Mononuclear cell (primary cell): ENCODE measurements around the gene REN. TPM values are rescaled to one million over a fixed set of nuclear protein-coding genes. Genes with fewer than 3 reads are reported as not detected.

Experiments
- H3K27me3 ChIP-seq: 2 replicates; pipeline ENCODE4 v1.6.0; 2011; ENCODE audit warnings: low read length, control low read depth; ENCODE audit not compliant: insufficient read depth
- H3K4me1 ChIP-seq: 2 replicates; pipeline ENCODE4 v1.5.1; 2011; ENCODE audit warnings: mild to moderate bottlenecking, low read length, control low read depth; ENCODE audit not compliant: insufficient read depth
- H3K4me3 ChIP-seq: 2 replicates; pipeline ENCODE4 v1.5.1; 2011; ENCODE audit warnings: mild to moderate bottlenecking, low read length, moderate library complexity
- H3K9me3 ChIP-seq: 2 replicates; pipeline ENCODE4 v1.5.1; 2011; ENCODE audit warnings: low read depth, mild to moderate bottlenecking, control low read depth, low read length
- total RNA-seq: library from RNA; depleted of rRNA; stranded (reverse); fragments of >200 nt; gene quantifications from one replicate; pipeline ENCODE4 v1.2.3, GENCODE V29; 2012

REN gene
- total RNA-seq, 1 donor, result not detected

GRCh38 chr1:204196068-204196795, 30.1 kb upstream of the REN start, which contains the start of gene KISS1:
Gene KISS1 (minus strand): TSS chr1:204196491. CDS start chr1:204192876, 3,615 bp downstream.
- H3K4me3 ChIP-seq, result no peak within 1 kb of the TSS

DNA sequence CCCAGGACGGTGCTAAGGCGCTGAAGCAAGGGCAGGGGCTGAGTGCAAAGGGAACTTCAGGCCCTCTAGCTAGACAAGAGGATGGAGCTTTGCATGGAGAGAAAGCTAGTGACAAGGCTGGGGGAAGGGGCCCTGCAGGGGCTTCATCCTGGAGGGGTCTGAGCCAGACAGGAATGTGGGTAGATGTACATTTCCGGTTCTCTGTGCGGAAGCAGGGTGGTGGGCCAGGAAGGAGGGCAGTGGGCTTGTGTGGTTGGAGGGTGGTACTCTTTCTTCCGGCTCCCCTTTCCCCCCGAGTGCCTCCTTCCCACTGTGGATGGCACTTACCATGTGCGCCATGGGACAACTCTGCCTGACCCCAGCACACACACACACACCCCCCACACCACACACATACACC, 28.6 kb upstream of the REN start:
- H3K27me3 ChIP-seq, result peaks cover 8% of the 10 kb centered on the region

More at GRCh38 chr1:204196068-204196795, 30.1 kb upstream of the REN start, which contains the start of gene KISS1:
- Histone ChIP-seq H3K9me3 (no peaks in the 10 kb centered on the region), H3K27me3 (peaks cover 8% of the 10 kb centered on the region), H3K4me1 (no peaks in the 10 kb centered on the region)

GRCh38 chr1:204194080-204194479, 27.9 kb upstream of the REN start:
- Histone ChIP-seq H3K4me1 (peaks cover 14% of the 10 kb centered on the region), H3K9me3 (no peaks in the 10 kb centered on the region), H3K27me3 (peaks cover 14% of the 10 kb centered on the region), H3K4me3 (no peak overlapping the region)

More for the DNA sequence above, 28.6 kb upstream of the REN start:
- Histone ChIP-seq H3K4me1 (peaks cover 10% of the 10 kb centered on the region), H3K4me3 (no peak overlapping the region), H3K9me3 (no peaks in the 10 kb centered on the region)

DNA sequence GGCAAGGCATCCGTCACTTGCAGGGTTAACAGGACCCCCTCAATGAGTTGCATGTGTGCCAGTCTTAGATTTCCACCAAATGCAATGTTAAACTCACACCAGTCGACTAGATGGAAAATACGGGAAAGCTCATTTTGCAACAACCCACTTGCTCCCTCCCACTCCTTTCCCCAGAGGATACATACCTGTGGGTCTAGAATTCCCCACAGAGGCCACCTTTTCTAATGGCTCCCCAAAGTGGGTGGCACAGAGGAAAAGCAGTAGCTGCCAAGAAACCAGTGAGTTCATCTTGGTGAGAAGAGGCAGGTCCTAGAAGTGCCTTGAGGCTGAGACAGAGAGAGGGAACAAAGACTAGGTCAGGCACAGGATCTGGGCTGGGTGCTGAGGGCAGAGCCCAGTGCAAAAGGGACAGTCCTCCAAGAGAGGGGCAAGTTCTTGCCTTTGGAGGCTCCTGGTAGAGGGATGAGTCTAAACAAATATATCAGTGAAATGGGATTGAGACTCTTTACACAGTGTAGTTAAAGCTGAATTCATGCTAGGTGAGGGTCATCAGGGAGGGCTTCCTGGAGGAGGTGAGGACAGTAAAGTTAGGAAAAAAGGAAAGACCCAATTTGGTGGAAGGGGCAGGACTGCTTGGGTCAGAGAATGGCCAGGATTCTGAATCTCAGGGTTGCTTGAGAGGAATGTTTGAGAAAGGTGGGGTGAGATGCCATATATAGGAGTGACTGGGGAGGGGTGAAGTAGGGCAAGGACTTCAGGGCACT, 26.6 kb upstream of the REN start:
- Histone ChIP-seq H3K4me3 (no peak overlapping the region), H3K9me3 (no peaks in the 10 kb centered on the region), H3K4me1 (peaks cover 14% of the 10 kb centered on the region), H3K27me3 (peaks cover 25% of the 10 kb centered on the region)

DNA sequence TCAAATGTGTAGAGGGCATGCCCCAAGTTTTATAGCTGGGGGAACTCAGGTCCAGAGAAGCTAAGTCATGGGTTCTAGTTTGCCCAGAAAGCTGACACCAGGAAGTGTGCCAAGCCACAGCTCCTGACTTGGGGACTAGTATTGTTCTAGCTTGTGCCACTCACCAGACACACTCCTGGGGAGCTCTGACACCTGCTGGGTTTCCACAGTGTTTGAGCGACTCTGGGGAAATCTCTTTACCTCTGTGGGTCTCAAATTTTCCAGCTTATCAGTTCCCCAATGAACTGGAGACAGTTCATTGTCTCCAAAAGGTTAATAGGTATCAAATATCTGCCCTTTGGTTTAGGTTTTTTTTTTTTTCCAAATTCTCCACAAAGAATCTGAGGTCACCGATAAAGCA, 25.9 kb upstream of the REN start:
- H3K9me3 ChIP-seq, result no peaks in the 10 kb centered on the region
- H3K27me3 ChIP-seq, result peaks cover 28% of the 10 kb centered on the region
- no peak overlapping the region for H3K4me3 ChIP-seq
- H3K4me1 ChIP-seq, result peaks cover 14% of the 10 kb centered on the region

DNA sequence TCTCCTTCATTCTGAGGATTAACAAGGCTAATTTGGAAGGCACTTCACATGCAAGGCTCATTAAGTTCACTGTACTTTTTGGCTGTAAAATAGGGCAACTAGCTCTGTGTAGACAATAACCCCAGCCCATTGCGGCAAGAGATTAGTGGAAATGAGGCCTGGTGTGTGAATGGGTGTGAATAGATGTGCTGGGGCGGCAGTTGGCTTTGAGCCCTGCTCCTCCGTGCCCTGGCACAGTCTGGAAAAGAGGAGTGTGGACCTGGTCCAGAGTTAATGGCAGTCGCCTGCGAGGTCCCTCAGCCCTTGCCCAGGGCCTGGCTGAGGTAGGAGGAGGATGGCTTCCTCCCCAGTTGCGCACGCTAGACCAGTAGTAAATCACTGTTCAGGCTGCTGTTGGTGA, 25.3 kb upstream of the REN start:
- H3K9me3 ChIP-seq, result no peaks in the 10 kb centered on the region
- H3K4me3 ChIP-seq, result no peak overlapping the region
- H3K4me1 ChIP-seq, result peaks cover 14% of the 10 kb centered on the region
- H3K27me3 ChIP-seq, result peaks cover 28% of the 10 kb centered on the region

GRCh38 chr1:204190212-204191211, 24.4 kb upstream of the REN start:
- Histone ChIP-seq H3K4me3 (no peak overlapping the region), H3K27me3 (peaks cover 28% of the 10 kb centered on the region), H3K4me1 (peaks cover 14% of the 10 kb centered on the region), H3K9me3 (no peaks in the 10 kb centered on the region)

GRCh38 chr1:204188959-204189639, 23.0 kb upstream of the REN start:
- H3K27me3 ChIP-seq, result peaks cover 28% of the 10 kb centered on the region
- peaks cover 14% of the 10 kb centered on the region for H3K4me1 ChIP-seq
- H3K9me3 ChIP-seq, result no peaks in the 10 kb centered on the region
- H3K4me3 ChIP-seq, result no peak overlapping the region

GRCh38 chr1:204186597-204186996, 20.5 kb upstream of the REN start:
- Histone ChIP-seq H3K4me3 (no peak overlapping the region), H3K4me1 (peaks cover 14% of the 10 kb centered on the region), H3K27me3 (peaks cover 21% of the 10 kb centered on the region), H3K9me3 (no peaks in the 10 kb centered on the region)

DNA sequence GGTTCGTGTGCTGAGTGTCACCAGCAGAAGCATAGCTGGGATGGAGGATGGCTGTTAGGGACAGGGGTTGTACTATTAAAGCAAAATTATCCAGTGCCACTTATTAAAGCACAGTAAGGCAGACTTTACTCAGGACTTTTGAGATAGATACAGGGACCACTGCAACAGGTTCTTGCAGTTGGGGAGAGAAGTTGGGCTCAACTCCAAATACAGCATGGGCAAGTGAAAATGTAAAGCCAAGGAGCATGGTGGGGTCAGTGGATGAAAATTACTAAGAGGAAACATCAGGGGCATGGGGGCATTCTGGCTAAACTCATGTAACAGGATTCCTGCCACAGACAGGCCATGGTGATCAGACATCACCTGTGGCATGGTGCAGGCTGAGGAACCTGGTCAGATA, 15.0 kb upstream of the REN start:
- Histone ChIP-seq H3K4me1 (no peaks in the 10 kb centered on the region), H3K9me3 (no peaks in the 10 kb centered on the region), H3K4me3 (no peak overlapping the region), H3K27me3 (no peaks in the 10 kb centered on the region)

- no peak overlapping the region for H3K4me3 ChIP-seq
- H3K4me1 ChIP-seq, result no peaks in the 10 kb centered on the region
- H3K9me3 ChIP-seq, result no peaks in the 10 kb centered on the region
- no peaks in the 10 kb centered on the region for H3K27me3 ChIP-seq
These were observed 14.0 kb upstream of the REN start for GRCh38 chr1:204180133-204180532.

- Histone ChIP-seq H3K4me1 (no peaks in the 10 kb centered on the region), H3K9me3 (no peaks in the 10 kb centered on the region), H3K27me3 (no peaks in the 10 kb centered on the region), H3K4me3 (no peak overlapping the region)
These were observed 12.5 kb upstream of the REN start for GRCh38 chr1:204178487-204179281.

DNA sequence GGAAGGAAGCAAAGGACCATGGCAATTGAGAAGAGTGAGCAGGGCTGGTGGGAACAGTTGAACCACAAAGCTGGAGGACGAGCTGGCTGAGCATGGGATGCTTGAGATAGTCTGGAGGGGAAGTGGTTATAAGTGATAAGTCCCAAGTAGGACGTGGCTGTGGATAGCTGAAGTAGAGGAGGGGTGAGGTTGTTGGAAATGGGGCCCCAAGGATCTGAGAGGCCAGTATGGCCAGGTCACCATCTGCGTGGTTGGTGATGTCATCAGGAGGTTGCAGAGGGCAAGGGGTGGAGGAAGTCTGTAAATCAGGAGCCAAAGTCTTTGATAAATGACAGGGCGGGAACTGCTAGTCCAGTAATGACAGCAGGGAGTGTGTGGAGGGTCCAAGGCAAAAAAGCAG, 11.0 kb upstream of the REN start:
- Histone ChIP-seq H3K27me3 (no peaks in the 10 kb centered on the region), H3K4me3 (no peak overlapping the region), H3K9me3 (no peaks in the 10 kb centered on the region), H3K4me1 (no peaks in the 10 kb centered on the region)

DNA sequence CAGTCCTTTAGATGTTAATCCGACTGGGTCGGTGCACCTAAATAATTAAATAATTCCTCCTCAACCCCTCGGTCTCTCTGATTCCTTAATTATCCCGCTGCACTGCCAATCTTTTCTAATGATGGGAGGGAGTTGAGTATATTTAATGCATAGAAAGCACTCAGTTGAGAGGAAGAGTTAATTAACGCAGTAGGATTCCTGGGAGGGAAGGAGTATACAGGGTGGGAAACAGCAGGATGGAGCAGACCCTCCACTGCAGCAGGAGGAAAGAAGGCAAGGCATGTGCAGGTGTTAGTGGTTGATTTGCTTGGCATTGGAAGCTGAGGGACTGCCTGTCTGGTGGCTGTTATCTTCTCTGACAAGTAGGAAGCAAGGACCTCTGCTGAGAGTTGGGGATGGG, 9.9 kb upstream of the REN start:
- no peaks in the 10 kb centered on the region for H3K4me1 ChIP-seq
- H3K27me3 ChIP-seq, result no peaks in the 10 kb centered on the region
- no peak overlapping the region for H3K4me3 ChIP-seq
- H3K9me3 ChIP-seq, result no peaks in the 10 kb centered on the region
